ENCODE data around the gene VAV1.

- TF ChIP-seq POLR2A (IDR thresholded peaks at IDR 0.05; ENCODE audit: low read length) (no peak), SMC3 (IDR thresholded peaks at IDR 0.05) (no peak), CHD2 (IDR thresholded peaks at IDR 0.05; ENCODE audit: low read length, partially characterized antibody) (no peak), NR3C1 (IDR thresholded peaks at IDR 0.05) (no peak), RCOR1 (IDR thresholded peaks at IDR 0.05; ENCODE audit: low read depth, low read length) (no peak), ELK1 (IDR thresholded peaks at IDR 0.05; ENCODE audit: low read depth, low read length) (no peak), CTCF (IDR thresholded peaks at IDR 0.05) (no peak)
Observed at GRCh38 chr19:6811378-6811777, 38.9 kb downstream of the VAV1 start.

All from A549 (cell line).